CD4-positive, alpha-beta T cell treated with Interleukin-21 for 1 hour (primary cell): ENCODE results near the gene TBX1.

ENCODE experiments used
- DNase-seq: peaks from one replicate; pipeline ENCODE4 v3.0.0-alpha.2; 2020

Gene TBX1

DNA sequence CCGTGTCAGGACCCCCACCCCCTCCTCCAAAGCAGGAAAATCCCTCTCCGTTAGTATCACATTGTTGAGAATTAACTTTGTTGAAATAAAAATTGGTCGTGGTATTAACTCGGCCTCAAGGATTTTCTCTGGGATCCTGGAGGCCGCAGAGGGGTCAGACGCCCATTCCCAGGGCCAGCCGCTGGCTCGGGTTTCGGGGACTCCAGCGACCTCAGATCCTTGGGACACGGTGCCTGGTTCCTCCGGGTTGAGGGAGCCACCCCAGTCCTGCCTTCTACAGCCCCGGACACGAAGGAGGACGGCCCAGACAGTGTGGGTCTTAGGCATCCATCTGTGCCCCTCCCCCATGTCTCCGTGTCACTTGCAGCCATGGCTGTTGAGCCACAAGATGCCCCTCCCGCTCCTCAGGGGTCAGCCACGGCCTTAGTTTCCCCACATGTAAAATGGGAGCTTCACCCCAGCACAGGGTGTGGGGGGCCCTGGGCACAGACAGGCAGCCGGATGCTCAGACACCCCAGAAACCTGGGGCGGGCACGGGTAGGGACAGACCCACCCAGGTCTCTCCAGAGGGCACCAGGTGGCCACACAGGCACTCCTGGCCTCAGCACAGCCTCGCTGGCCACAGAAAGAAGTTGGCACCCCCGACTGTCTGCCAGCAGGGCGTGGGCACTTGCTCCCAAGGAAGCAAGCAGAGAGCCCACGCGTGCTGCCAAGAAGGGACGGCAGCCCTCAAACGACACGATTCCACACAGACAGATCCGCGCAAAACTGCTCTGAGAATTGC lies 21.7 kb upstream of the TBX1 start:
- DNase-seq = no peak

DNA sequence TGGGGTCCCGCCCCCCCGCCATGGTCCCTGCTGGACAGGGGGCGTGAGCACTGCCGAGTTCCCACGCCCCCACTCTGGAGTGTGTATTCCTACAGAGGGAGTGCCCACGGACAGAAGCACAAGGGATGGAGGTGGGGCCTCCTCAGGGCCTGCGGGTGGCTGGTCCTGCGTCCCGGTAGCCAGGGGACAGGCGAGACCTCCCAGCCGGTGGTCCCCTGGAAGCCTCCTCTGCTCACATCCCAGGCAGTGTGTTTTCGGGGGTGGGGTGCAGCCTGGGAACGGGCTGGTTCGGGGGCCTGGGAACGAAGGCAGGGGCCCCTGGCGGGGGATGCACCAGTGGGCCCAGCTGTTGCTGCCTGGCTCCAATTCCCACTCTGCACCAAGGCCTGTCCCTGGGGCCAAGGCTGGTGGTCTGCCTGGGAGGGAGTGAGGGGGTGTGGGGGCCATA lies 21.1 kb upstream of the TBX1 start:
- no peak for DNase-seq

DNA sequence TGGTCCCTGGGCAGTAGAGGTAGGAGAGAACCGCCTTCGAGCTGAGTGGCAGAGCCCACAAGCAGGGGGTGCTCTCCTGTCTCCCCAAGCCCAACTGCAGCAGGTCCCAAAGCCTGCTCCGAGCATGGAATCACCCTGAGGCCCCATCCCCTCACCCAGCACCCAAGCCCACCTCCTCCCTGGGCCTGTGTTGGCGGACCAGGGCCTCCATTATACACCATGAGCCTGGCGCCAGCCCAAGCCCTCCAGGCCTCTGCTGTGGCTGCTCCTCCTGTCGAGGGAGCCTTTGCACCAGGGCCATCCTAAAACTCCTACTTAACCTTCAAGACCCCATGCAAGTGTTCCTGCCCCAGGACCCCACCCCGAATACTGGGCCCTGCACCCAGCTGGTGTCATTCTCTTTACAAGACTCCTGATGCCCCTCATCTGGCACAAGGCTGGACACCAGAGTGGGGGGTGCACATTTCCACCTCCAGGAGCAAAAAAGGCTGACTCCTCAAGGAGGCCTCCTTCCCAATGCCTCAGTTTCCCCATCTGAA lies 20.6 kb upstream of the TBX1 start:
- DNase-seq = no peak

DNA sequence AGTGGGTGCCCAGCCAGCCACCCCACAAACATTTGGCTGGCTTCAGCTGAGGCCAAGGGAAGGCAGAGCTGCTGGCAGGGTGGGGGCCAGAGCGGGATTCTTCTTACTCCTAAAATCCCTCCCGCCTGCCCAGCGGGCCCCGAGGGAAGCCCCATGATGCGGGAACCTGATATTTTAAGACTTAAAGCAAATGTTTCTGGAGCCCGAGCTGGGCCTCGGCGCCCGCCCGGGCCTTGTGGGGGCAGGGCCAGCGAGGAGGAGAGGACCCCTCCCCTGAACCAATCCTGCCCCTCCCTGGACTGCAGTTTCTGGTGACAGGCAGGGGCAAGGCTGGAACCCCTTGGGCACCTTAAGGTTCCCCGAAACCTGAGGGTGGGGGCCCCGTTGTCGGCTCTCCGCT lies 20.0 kb upstream of the TBX1 start:
- DNase-seq = no peak

DNA sequence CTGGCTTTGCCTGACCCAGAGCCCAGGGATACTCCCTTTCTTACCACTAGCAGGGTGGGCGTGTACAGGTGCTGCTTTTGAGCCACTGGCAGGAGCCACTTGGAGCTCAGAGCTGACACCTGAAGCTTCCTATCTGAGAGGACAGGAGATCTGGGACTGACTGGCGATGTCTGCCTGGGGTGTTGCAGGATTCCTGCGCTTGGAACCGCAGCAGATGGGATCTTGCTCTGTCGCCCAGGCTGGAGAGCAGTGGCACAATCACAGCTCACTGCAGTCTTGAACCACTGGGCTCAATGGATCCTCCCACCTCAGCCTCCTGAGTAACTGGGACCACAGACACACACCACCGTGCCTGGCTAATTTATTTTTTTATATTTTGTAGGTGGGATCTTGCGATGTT lies 19.5 kb upstream of the TBX1 start:
- no peak for DNase-seq

DNA sequence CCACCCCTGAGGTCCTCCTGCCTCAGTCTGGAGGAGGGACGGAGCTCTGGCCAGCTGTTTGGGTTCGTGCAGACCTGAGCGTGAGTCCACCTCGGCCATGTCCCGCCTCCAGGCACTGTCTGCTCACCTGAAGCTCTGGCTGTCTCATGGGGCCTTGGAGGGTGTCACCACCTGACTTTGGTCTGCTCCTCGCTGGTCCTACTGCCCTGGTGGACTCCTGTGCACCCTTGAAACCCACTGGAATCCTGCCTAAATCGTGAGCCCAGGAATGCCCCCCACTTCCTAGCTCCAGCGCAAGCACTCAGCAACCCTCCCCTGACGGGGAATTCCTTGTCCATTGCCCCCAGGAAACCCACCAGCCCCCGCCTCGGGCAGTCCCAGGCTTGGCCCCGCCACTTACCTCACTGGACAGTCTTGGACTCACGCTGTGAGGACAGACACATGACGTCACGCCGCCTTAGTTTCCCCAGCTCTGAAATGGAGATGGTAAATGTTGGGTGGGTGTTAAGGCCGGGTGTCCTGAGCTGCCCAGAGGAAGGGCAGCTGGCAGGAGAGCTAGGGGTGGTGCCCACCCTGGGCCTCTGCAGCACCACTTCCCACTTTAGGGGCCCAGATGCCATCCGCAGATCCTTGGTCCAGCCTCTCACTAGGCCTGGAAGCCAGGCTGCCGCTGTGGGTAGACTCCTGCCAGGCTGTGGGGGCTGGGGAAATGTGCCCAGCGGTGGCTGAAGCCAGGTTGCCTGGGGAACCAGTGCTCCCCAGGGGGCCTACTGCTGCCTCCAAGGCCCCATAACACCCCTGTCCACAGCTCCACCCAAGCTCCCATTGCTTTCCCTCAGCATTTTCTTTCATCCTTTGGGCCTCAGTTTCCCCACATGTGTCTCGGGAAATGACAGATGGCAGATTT lies 18.2 kb upstream of the TBX1 start:
- DNase-seq = no peak

DNA sequence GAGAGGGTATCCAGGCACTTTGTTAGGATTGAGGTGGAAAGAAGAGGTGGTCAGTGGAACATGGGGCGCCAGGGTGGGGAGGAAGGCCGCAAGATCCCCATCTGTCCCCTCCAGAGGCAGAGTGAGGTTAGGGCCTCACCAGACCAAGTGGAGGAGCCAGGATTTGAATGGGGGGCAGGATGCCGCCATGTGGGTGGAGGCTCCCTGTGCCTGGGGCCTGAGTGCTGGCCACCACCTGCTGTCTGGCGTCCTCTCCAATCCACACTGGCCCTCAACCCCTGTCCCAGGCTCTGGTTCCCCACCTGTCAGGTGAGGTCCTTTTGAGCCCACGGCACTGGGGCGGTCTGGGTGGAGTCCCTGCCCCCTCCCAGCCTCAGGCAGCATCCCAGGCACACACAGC lies 17.5 kb upstream of the TBX1 start:
- DNase-seq = no peak

DNA sequence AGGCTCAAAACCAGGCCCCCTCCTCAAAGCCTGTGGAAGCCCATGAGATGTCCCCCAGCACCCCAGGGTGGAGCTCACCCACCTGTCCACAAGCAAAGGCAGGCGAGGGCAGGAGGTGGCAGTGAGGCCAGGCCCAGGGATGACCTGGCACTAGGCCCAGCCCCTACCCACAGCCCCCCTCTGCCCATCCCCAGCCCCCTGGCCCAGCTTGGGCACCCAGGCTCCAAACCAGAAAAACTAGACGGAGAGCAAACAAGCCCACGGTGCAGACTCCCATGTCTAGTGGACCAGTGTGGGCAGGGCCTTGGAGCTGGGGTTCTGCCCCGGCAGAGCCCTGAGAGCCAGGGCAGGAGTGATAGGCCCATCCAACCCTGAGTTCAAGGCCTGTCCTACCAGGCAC lies 16.9 kb upstream of the TBX1 start:
- DNase-seq = no peak

DNA sequence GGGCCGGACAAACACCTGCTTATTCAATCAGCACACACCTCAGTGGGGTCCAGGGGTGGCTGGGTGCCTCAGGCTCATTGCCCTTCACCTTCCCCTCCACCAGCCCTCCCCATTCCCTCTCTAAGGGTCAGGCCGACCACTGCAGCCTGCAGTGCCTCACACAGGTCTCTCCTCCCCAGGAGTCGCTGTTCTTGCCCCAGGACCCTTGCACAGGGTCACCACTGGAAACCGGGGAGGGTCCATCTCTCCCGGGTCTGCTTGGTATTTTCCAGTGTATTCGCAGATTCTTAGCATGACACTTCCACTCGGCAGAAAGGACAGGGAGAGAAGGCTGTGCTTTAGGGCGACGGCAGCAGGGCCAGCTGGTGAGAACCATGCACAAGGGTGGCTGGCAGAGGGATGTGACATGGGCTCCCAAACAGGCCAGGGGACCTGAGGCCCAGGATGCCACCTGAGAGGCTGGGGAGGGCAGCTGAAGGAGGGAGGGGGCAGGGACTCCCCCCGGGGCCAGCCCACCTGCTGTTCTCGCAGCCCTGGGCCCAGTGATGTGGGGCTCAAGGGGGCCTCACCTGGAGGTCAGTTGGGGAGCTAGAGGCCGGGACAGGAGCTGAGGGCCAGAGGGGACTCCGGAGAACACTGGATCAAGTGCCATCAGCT lies 16.1 kb upstream of the TBX1 start:
- no peak for DNase-seq

DNA sequence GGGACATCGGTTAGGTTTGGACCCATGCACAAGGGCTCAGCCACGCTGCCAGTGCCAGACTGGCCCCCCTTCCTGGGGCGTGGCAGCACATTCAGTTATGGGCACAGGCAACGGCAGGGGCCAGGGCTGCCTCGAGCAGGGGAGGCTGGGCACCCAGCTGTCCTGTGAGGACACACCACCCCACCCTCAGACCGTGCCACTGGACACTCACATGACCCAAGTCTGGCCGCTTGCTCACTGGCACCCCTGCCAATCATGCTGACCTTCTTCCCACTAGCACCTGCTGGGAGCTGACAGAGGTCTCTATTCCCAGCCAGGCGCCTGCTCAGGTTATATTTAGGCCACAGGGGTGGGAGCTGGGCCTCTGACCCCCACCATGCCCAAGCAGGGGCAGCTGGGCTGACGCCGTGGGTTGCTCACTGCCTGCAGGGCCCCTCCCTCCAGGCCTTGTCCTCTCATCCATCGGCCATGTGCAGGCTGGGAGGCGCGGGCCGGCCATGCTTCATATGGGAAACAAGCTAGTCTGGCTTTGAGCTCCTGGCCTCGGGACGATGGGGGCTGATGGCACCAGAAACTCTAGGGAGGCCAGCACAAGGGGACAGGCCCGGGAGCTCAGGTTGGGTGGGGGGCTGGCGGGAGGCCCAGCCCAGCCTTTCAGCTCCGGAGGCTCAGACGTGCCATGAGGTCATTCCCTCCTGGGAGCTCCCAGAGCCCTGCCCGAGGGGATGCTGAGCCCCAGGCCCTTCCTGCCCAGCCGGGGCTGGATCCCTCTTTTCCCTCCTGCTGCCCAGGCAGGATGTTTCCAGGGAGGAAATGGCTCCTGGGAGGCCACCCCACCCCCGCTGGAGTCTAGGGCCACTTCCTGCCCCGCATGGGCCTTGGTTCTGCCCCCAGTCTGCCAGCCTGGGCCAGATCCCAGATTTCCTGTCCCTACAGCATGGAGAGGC lies 15.2 kb upstream of the TBX1 start:
- DNase-seq = no peak

DNA sequence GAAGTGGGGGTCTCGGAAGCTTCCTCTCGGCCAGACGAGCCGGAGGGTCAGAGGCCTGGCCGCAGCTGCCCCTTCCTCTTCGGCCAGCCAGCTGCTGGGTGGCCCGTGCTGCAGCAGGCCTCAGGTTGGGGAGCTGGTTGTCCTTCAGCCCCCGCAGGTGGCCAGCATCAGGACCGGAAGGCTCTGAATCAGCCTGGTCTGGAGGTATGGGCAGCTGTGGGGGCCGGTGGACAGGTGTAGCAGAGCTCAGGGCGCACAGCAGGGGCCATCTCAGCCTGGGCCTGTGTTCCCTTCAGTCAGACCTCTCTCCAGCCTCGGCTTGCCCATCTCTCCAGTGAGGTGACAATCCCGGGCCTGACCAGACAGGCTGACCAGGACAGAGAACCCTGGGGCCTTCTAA lies 13.9 kb upstream of the TBX1 start:
- DNase-seq = no peak

DNA sequence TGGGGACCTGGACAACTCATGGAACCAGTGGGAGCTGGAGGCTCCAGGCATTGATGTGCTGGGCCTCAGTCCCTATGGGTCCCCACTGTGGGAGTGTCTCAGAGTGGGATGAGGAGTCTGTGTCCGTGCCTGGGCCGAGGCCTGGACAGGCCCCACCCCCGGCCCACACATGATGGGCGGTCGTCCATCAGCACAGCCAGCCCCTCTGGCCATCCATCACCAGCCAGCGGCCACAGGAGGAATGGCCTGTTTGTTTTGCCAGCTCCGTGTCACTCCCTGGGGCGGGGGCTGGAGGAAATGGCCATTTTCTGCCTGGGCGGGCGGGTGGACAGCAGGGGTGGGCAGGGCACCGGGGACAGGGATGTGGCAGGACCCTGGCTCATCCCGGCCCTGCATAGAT lies 13.0 kb upstream of the TBX1 start:
- no peak for DNase-seq

DNA sequence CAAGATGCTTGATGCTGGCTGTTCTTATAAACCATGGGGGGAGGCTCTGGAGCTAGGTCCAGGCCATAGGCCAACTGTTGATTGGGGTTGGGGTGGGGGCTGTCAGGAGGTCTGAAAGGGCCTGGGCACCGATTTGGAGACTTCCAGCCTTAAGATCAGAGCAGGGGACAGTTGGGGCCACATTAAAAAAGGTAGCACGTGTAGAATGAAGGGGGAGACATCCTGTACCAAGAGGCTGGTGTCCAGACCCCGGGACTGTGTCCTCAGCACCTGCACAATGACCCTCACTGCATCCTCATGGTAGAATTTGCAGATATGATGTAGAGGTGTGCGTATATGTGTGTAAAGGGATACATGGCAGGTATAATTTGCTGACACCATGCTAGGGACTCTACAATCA lies 12.4 kb upstream of the TBX1 start:
- no peak for DNase-seq

DNA sequence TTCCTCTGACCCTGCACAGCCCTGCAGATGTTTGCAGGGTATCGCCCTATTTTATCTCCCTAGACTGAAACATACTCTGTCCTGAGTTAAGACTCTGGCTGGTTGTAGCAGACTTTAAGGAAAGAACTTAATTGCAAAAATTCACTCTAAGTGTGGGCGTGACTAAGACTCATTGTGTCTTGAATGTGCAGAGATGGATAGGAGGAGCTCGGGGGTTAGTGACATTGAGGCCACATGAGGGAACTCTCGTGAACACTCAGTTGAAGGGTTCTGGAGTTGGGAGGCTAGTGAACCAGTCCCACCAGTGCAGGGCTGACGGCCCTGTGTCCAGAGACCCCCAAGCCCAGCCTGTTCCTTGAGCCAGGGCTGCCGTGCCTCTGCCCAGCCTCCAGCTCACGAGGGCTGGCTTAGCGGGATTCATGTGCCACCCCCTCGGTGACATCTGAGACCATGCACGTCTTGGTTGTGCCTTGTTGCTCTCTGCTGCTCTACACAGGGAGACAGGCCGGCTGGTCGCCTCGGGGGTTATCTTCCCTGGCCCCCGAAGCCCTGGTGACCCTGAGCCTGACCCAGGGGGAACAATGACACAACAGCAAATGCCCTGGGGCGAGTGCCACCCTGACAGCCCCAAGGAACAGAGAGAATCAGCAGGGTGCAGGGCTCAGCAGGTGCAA lies 11.4 kb upstream of the TBX1 start:
- DNase-seq = no peak

DNA sequence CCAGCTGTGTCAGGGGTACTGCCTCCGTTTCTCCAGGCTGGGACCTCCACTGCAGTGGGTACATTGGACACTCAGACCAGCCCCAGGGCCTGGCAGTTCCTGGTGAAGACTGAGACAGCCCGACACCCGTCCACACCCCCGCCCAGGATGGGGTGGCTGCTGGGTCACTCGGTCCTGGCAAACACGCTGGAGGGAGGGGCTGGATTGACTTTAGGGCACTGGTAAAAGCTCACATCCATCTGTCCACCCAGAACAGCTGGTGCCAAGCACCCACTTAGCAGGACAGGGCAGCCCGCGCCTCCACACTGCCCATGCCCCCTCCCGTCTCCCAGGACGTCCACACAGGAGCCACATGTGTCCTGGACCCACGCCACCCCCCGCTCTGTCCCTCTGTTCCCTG lies 10.7 kb upstream of the TBX1 start:
- DNase-seq = no peak

DNA sequence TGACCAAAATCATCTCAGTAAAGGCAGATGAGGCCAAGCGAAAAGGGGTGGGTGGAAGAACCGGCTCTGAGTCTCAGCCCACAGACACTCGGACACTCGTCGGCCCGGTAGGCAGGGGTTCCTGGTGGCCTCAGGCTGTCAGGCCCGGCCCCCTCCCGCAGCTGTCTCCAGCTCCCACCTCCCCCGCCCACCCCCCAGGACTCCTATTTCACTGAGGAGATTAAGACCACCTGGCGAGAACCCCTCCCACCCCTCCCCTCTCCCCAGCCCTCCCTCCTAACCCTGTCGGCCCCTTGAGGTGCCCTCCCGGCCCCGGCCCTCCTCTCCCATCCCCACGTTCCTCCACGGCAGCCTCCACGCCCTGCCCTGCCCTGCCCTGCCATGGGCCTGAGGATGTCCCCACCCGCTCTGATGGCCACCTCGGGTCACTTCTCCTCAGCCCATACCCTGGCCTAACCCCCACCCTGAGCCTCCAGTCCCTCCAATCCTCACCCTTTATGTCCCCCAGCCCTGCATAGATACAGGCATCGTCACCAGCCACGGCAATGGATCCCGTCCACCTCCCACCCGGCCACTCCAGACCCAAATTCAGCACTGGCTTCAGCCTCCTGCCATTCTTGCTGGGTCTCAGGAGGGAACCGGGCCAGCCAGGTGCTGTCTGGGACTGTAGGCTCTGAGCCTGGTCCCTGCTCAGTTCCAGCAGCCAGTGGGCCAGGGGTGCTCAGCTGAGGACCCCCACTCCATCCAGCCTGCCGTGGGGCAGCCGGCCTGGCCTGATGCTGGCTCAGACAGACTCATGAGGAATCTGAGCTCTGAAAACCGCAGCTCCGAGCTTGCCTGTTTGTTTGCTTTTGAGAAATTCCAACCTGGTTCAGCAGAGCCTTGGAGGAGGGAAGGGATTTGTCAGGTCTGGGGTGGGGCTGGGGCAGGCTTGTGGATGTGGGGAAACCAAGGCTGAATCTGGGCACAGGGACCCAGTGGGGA lies 9.8 kb upstream of the TBX1 start:
- no peak for DNase-seq

DNA sequence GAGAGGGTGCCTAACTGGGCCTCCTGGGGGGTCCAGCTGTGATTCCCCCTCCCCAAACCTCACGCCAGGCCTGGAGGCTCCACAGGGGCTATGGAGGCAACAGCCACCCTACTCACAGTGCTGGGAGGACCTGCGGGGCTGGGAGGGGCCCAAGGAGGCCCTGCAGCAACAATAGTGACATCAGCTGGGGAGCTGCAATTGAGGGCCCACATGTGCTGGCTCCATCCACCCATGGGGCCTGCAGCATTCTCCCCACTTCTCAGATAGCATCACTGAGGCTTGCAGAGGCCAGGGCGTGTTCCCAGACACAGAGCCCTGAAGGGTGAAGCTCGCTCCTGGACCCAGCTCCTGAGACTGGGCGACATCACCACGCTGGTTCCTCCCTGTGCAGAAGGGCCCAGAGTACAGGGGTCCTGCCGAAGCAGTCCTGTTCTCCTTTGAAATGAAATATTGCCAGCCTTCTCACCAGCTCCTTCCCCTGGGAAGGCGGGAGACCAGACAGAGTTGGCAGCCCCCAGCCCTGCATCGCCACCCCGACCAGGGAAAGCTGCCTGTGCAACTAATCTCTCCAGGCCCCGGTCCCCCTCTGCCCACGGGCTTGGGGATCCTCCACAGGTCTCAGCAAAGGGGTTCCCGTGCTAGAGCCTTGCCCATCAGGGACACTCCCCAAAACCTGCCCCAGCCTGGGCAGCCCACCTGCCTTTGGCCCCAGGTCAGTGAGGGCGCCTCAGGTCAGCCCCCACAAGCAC lies 8.9 kb upstream of the TBX1 start:
- no peak for DNase-seq

DNA sequence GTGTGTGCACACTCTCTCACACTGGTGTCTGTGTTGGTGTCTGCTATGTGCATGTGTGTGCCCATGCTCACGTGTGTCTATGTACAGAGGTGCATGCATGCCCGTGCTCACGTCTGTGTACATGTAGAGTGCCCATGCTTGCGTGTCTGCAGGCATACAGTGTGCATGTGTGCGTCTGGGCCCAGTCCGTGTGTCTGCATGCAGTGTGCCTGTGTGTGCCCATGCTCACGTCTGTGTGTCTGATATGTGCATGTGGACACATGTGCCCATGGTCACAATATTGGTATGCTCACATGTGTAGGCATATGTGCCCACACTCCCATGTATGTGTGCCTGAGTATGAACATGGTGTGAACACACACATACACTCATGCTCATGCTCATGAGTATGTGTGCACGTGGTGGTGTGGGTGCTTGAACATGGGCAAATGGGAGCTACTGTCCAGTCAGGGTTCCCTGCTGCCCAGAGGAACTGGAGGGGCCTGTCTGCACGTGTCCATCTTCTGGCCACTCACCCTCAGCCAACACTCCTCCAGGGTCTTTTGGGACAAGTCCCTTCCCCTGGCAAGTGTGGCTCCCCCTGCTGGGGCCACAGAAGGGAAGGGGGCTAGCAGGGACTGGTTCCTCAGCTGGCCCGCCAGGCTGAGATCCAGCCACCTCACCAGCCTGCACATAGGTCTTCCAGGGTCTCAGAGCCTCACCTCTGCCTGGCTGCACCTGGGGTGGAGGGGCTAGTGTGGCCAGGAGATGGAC lies 7.3 kb upstream of the TBX1 start:
- no peak for DNase-seq
